Measurements from ENCODE around the gene HOXA4. TPM values are rescaled to one million over a fixed set of nuclear protein-coding genes. Genes with fewer than 3 reads are reported as not detected.

Gene HOXA4
- total RNA-seq, 1 donor from 2014 or later = 0.40 TPM

DNA sequence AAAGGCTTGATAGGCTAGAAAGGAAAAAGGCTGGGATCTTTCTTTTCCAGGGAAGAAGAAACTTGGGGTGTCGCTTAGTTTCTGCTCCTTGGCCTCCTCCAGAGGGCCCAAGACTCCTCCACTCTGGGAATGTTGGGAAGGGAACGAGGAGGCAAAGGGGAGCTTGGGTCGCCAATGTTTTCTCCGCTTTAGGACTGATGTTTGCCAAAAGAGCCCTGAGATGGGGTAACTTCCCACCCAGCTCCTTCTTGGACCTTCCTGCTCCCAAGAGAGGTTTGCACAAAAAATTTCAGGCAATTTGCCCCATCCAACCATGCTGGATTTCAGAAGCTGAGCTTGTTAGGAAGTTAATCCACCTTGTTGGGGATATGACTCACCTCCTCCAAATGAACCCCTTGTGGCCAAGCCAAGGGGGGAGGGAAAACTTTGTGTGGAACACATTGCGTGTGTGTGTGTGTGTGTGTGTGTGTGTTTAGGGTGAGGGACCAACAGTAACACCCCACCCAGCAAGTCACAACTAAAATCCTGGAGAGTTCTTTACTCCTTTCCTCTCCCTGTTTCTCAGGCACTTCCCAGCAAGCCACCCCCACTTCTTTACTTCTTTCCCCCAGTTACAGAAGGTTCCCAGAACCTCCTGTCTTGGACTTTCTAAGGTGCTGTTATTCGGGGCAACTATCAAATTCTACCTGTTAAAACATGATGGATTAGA is 19.4 kb downstream of the HOXA4 start:
- Mint-ChIP-seq H3K36me3 (ENCODE audit: low read depth) (no peaks in the 10 kb centered on the region), H3K4me3 (no peak overlapping the region), H3K27me3 (peaks cover 6% of the 10 kb centered on the region), H3K4me1 (no peaks in the 10 kb centered on the region), H3K27ac (no peak overlapping the region), H3K9me3 (no peaks in the 10 kb centered on the region)
- intact Hi-C loops (cut with micrococcal nuclease) = no loop called here
- CTCF ChIA-PET = no interaction called here
- no peak for ATAC-seq (ENCODE audit: low read depth)
- TF ChIP-seq, protein P1, sequence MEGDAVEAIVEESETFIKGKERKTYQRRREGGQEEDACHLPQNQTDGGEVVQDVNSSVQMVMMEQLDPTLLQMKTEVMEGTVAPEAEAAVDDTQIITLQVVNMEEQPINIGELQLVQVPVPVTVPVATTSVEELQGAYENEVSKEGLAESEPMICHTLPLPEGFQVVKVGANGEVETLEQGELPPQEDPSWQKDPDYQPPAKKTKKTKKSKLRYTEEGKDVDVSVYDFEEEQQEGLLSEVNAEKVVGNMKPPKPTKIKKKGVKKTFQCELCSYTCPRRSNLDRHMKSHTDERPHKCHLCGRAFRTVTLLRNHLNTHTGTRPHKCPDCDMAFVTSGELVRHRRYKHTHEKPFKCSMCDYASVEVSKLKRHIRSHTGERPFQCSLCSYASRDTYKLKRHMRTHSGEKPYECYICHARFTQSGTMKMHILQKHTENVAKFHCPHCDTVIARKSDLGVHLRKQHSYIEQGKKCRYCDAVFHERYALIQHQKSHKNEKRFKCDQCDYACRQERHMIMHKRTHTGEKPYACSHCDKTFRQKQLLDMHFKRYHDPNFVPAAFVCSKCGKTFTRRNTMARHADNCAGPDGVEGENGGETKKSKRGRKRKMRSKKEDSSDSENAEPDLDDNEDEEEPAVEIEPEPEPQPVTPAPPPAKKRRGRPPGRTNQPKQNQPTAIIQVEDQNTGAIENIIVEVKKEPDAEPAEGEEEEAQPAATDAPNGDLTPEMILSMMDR (IDR thresholded peaks at IDR 0.05) = no peak
- POLR2A ChIA-PET = no interaction called here
- DNase-seq = no peak

DNA sequence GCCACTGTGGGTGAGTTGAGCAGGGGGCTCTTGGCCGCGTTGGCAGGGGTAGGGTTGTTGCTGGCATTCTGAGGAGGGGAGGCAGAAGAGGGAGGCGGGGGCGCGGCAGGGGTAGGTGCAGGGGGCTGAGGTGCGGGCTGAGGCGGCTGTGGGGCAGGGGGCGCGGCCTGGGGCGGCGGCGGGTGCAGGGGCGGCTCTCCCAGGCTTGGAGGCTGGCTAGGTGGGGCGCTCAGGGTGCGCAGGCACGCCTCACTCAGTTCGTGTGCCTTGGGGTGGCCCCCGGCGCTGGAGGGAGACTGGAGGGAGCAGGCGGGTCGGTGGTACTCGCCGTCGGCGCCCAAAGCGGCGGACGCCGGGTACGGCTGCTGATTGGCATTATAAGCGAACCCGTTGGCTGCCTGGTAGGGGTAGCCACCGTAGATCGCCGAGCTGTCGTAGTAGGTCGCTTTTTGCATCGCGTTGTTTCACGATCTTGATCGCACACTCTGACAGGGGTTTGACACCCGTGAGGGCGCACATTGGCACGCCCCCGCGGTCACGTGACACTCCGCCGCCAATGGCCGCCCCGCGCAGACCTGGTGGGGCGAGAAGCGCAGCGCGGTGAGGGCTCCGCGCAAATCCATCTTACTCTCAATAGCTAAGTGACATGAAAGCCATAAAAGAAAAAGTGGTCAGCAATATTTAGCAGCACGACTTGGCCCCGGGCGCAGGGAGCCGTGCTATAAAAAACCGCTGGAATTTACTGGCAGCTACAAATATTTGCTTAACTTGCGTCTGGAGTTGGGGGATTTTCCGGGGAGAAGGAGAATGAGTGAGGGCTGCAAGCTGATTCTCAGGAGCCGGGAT is 20.1 kb downstream of the HOXA4 start:
- CTCF ChIA-PET = no interaction called here
- H3K27ac Mint-ChIP-seq = no peak overlapping the region
- H3K4me1 Mint-ChIP-seq = no peaks in the 10 kb centered on the region
- TF ChIP-seq, protein P1 (IDR thresholded peaks at IDR 0.05) = no peak
- ATAC-seq (ENCODE audit: low read depth) (no peak), DNase-seq (no peak)
- no peaks in the 10 kb centered on the region for H3K36me3 Mint-ChIP-seq (ENCODE audit: low read depth)
- H3K4me3 Mint-ChIP-seq = no peak overlapping the region
- intact Hi-C loops (cut with micrococcal nuclease) = no loop called here
- H3K9me3 Mint-ChIP-seq = no peaks in the 10 kb centered on the region
- POLR2A ChIA-PET = no interaction called here
- H3K27me3 Mint-ChIP-seq = peaks cover 10% of the 10 kb centered on the region

DNA sequence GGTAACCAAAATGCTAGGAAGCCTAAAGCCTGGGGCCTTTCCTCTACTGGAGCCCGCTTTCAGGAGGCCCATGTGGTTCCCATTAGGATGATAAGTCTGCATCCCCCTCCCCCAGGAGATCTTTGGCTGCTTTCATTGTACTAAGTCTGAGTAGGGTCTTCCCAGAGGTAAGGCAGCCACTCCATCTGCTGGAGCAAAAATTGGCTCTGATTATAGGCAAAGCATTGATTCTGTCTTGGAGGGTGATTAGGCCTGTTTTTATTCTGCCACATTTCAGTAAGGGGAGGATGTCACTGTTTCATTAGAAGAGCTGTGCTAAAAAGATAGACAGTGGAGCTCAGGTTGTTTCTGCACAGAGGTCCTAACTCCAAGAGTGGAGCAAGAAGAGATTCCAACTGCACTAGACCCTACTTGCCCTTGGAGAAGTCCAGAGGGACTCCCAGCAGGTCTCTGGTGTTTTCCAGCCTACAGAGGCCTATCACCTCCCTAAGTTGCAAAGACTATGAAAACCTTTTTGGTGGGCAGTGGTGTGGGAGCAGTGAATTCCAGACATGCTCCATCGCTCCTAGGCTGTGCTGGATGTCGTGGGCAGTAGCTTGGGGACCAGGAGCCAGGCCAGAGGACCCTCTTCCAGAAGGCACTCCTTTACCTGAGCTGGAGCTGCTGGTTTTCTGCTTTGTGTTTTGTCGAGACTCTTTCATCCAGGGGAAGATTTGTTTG is 20.9 kb downstream of the HOXA4 start:
- intact Hi-C loops (cut with micrococcal nuclease) = no loop called here
- DNase-seq = no peak
- H3K27ac Mint-ChIP-seq = no peak overlapping the region
- H3K4me3 Mint-ChIP-seq = no peak overlapping the region
- TF ChIP-seq, protein P1 (IDR thresholded peaks at IDR 0.05) = no peak
- H3K9me3 Mint-ChIP-seq = no peaks in the 10 kb centered on the region
- no peak for ATAC-seq (ENCODE audit: low read depth)
- H3K27me3 Mint-ChIP-seq = peaks cover 12% of the 10 kb centered on the region
- CTCF ChIA-PET = no interaction called here
- POLR2A ChIA-PET = no interaction called here
- H3K36me3 Mint-ChIP-seq (ENCODE audit: low read depth) = no peaks in the 10 kb centered on the region
- no peaks in the 10 kb centered on the region for H3K4me1 Mint-ChIP-seq

DNA sequence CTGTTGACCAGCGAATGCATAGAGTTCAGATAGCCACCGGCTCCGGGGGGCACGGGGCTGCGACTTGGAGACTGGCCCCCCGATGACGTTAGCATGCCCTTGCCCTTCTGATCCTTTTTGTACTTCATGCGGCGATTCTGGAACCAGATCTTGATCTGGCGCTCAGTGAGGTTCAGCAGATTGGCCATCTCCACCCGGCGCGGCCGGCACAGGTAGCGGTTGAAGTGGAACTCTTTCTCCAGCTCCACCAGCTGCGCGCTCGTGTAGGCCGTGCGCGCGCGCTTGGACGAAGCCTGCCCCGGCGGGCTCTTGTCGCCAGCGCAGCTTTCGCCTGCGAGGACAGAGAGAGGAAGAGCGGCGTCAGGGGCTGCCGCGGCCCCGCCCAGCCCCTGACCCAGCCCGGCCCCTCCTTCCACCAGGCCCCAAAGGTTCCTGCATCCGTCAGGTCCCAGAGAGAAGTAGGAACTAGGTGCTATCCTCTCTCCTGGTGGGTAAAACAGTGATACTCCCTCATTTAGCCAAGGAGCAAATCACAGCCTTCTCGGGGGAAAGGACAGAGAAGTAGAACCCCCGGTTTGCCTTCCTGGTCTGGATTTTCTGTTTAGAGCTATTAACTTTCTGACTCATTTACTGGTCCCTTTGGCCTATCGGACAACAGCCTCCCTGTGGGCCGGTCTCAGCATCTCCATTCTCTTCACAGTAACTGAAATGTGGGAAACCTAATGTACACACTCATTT is 22.0 kb downstream of the HOXA4 start:
- intact Hi-C loops (cut with micrococcal nuclease) = no loop called here
- Mint-ChIP-seq H3K9me3 (no peaks in the 10 kb centered on the region), H3K36me3 (ENCODE audit: low read depth) (no peaks in the 10 kb centered on the region), H3K27ac (no peak overlapping the region), H3K27me3 (peaks cover 18% of the 10 kb centered on the region), H3K4me3 (no peak overlapping the region), H3K4me1 (no peaks in the 10 kb centered on the region)
- ChIA-PET POLR2A (no interaction called here), CTCF (no interaction called here)
- TF ChIP-seq, protein P1 (IDR thresholded peaks at IDR 0.05) = no peak
- DNase-seq (no peak), ATAC-seq (ENCODE audit: low read depth) (no peak)

Measured in activated B cell treated with CpG ODN at 0.5 μM for 24 hours (primary cell).